ENCODE data around the gene ZC3H12A.

- TF ChIP-seq CTCF (conservative IDR thresholded peaks at IDR 0.05; ENCODE audit: low read depth, low read length), result no peak
- no peak for TF ChIP-seq CHD1 (IDR thresholded peaks at IDR 0.05; ENCODE audit: low read depth, low read length)
Observed at GRCh38 chr1:37458551-37458950, 15.8 kb upstream of the ZC3H12A start.

Measured in IMR-90 (cell line).